GM12873 (cell line): ENCODE data around the gene FBN1.

Source experiments
- CTCF ChIP-seq: IDR thresholded peaks from 2 replicates; pipeline ENCODE4 v1.5.1; 2012; ENCODE audit warnings: low read depth, mild to moderate bottlenecking, moderate library complexity, low read length, control low read depth; ENCODE audit not compliant: insufficient read depth; ENCODE audit errors: missing control alignments

The FBN1 gene

GRCh38 chr15:48595981-48596380 is 49.5 kb downstream of the FBN1 start:
- TF ChIP-seq CTCF, result no peak

DNA sequence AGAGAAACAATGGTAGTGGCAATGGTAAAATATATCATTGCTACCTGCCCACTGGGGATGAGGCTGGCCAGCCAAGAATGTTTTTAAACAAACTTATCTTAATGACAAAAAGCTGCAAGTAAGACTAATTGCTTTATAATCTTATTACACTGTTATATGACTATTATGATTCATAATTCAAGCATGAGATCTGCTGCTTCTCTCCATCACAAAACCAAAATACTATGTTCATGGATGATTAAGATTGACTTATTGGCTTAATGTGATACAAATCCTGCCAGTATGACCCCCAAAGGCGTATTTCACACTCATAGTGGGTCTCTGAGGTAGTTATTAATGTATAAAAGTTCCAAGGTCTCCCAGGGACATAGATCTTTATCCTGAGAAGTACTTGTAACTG is 52.6 kb downstream of the FBN1 start:
- no peak for TF ChIP-seq CTCF

- no peak for TF ChIP-seq CTCF
Observed at GRCh38 chr15:48592221-48592731, 53.2 kb downstream of the FBN1 start.

GRCh38 chr15:48590723-48591122 is 54.8 kb downstream of the FBN1 start:
- TF ChIP-seq CTCF, result no peak

DNA sequence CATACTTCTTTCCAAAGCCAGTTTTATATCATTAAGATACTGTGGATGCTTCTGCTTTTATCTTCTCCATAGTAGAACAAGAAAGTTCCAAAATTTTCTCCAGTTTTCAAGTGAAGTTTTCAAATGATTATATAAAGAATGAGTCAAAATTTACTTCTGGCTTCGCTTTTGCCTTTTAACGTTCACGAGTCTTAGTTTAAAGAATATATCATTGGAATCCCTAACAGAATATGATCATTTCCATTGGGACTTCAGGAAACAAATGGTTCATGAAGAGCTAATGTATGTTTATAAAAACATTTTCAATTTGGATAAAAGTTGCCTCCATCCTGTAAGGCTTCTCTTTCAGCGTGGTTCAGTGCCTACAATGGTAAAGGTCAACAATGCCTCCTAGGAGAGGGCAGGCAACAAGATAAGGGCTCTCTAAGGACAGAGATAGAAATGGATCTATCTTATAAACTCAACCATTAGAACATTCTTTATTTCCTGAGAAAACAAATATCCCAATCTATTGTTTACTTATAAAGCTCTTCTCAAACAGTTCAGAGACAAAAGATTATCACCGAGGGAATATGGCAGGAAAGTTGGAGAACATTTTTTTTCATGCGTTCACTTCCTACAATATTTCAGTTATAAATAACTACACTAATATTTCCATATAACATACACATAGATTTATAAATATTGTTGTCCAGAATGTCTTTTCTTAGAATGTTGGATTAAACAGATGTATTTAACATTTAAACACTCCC is 60.5 kb downstream of the FBN1 start:
- no peak for TF ChIP-seq CTCF

DNA sequence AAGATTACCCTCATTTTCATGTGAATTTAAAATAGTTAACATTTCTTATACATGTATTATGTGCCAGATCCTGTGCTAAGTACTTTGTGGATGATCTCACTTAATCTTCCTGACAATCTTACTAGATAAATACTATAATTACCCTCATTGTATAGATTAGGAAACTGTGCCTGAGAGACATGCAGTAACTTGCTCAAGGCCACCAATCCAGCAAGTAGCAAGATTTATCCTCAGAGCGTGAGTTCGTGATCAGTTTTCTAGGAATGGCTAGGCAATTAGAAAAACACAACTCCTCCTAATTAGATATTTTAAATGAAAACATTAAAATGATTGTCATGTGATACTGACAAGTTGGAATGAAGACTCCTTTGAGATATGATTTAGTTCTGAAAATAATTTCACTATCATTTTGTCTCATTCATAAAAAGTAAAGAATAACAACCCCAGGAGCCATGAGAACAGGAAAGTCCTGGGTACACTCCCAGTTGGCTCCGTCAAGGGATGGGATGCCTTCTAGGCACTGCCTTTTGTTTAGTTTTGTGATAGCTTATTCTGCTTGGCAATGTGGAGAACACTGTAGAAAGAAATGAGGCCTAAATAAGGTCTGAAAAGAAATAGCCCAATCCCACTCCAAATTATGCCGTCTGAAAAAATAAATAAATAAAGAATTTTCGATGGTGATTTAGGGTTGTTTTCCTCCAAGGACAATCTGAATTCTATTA is 61.3 kb downstream of the FBN1 start:
- TF ChIP-seq CTCF, result no peak

- no peak for TF ChIP-seq CTCF
Observed at GRCh38 chr15:48582452-48583247, 62.9 kb downstream of the FBN1 start.
